HG03565 (cell line): ENCODE results near the gene SPECC1L.

Source experiments
- ATAC-seq: cut with Tn5 transposase; IDR thresholded peaks from one replicate; pipeline ENCODE4 v1.9.1; 2021; ENCODE audit warnings: mild to moderate bottlenecking, moderate library complexity; ENCODE audit not compliant: unreplicated experiment

SPECC1L gene

DNA sequence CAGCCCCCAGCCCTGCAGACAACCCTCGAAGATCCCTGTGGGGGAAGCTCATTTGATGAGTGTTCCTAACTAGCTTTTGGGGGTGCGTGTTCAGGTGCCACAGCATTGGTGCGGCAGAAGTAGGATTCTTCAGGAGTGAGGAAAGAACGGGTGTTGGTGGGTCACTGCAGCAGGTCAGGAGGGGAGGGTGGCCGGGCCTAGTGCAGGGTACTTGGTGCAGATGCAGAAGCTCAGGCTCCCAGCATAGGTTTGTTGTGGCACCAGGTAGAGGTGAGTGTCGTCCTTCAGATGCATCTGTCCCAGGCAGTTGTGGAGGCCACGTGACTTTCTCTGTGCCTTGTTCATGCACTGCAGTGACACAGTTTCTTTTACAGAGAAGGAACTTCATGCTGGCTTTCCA lies 141.6 kb downstream of the SPECC1L start:
- ATAC-seq, result no peak

DNA sequence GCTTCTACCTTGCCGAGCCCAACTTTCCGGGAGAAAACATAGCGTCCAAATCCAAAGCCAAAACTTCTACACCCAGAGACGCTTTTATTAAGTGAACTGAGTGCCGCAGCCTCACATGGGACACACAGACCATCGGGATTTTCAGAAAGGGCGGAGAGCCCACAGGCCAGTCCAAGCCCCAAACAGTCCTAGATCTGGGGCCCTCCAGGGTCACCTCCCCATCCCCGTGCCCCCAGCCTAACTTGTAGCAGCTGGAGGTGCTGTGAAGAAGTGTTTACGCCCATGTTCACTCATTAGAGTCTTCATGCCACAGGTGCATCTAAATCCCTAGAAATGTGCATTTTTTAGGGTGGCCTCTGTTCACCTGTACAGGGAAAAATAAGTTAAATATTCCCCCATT lies 142.6 kb downstream of the SPECC1L start:
- no peak for ATAC-seq

DNA sequence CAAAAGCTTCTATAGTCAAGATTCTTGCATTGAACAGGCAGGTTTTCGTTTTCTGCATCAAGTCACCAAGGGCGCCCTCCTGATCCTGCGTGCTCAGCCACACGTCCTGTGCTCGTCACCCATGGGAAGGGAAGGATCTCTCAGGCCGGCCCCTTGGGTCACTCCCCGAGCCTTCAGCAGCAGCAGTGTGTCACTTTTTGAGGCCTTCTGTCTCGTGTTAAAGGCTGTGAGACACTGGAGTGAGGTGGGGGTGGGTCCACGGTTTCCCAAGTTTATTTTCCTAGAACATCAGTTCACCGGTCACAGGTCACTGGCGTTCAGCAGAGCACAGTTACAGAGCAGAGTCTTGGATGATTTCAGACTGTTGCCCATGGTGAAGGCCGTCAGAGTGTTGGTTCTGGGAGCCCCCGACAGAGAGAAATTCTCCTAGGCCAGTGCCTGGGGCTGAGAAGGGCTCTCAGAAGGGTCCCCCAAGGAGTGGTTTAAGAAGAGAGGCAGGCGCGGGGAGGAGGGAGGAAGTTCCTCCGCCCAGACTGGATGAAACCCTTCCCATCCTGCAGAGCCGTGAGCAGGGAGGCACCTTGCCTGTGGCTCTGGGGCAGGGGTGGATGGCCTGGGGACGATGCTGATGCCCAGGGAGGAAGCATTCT lies 143.2 kb downstream of the SPECC1L start:
- no peak for ATAC-seq

DNA sequence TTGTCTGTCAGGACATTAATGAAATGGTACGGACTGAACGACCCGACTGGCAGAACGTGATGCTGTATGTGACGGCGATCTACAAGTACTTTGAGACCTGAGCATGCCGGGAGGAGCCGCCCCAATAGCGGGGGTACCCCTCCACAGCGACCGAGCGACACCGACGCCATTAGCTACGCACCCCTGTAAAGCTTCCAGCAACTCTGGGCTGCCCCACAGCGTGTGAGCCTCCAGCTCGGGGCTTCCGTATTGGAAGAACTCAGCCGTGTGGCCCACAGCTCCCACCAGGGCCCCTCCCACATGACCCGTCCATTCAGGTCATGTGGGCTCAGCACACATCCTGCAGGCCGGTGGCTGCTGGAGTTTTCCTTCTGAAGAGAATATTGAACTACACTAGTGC lies 143.9 kb downstream of the SPECC1L start:
- no peak for ATAC-seq

DNA sequence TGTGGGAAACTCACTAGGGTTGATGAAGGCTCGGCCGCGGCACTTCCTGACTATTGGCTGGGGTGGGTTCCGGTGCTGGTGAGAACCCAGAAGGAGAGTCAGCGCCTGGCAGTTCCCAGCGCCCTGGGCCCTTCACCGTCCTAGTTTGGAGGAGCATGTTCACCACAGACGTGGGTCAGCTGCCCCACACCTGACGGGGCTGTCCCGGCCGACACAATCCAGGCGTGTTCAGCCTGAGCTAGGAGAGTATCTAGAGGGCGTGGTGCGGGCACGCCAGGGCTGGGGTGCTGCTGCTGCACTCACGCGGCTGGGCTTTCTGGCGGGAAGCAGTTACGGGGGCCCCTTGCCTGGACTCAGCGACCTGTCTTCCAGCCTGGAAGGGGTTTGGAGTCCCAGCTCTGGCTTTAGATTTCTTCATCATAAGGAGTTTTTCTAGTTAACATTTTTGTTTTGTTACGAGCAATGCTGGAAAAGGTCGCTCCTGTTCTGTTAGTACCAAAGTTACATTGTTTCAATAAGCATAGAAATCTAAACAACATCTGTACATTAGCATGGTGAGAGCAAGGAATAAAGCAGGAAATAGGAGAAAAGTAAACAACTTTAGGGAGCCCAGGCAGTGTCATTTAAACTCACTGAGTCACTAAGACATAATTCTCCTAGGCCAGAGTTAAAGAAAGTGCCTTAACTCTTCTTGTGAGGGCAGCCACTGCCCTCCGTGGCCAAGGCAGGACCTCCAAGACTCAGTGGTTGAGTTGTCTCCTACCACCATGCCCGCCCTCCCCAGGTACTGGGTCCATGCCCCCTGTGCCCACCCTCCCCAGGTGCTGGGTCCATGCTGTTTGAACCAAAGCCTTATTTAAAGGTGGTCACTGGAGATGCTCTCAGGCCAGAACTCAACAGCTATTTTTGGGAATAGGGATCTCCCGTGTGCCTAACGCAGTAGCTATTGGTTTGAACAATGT lies 144.6 kb downstream of the SPECC1L start:
- no peak for ATAC-seq

DNA sequence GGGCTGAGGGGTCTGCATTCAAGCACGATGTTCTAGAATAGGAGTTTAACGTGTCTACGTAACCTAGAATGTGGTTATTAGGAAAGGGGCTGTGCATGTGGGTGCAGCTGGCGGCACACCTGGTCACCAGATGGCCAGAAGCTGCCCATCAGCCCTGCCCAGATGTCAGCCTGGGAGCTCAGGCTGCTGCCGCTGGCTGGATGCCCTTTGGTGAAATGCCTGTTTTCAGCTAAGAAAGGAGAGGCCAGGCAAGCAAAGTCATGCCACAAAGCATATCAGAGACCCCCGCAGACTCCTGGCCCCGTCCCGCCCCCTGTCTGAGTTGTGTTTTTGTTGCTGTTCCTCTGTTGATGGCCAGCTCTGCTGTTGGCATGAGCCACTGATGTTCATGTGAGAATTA lies 145.5 kb downstream of the SPECC1L start:
- no peak for ATAC-seq

DNA sequence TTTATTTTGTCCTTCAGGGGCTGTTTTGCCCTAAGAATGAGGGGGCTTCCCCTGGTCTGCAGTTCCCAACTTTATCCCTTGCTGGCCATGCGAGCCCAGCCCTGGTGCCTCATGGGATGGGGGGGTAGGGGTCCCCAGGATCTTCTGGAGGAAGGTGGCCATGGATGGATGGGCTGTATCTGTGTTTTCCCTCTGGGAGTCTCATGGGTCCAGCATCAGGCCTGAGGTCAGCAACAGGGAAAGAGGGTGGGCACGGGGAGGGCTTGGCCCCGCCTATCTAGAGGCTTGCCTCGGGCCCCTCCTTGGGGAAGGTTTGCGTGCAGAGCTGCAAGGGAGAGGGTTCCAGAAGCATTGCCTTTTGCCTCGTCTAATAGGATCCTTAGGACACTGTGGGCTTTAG lies 146.0 kb downstream of the SPECC1L start:
- ATAC-seq, result no peak

DNA sequence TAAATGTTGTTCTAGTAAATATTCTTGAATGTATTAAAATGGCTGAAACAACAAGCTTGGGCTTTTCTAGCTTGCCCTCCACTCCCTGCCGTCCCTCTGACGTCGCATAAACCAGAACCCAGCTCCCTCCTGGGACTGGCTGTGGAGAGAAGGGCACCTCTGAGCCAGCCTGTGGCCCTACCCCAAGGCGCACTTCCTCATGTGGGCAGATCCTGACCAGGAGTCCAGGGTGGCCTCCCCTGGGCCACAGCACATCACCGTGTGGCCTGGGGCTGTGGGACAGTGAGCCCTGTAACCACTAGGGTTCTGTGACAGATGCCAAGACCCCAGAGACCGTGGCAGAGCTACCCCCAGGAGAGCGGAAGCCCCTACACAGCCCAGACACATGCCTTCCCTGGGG lies 146.6 kb downstream of the SPECC1L start:
- ATAC-seq, result no peak

DNA sequence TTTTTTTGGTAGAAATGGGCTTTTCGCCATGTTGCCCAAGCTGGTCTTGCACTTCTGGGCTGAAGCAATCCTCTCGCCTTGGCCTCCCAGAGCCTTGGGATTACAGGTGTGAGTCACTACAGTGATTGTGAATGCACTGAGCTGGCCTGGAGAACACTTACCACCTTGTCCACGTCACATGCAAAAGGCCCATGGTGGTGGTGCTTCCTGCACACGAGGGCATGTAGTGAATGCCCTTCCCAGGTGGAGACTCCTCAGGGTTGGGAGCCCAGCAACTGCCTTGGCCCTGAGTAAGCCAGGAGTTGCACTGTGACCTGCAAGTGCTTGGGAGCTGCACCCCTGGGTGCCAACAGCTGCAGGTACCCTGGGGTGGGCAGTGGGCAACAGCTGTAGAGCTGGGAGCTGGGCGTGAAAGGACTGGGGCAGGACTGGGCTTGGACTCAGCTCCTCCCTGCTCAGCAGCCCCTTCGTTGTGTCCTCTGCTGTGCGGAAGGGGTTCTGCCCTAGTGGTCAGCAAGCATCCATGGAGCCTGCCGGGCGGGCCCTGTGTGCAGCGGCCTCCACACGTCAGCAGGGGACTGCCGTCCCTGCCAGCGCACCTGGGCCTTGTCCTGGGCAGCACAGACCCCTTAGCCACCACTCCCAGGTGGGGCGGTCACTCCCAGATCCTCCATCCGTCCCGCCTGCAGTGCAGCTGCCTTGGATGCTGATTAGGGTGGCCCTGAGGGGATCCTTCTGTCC lies 147.4 kb downstream of the SPECC1L start:
- ATAC-seq, result no peak

DNA sequence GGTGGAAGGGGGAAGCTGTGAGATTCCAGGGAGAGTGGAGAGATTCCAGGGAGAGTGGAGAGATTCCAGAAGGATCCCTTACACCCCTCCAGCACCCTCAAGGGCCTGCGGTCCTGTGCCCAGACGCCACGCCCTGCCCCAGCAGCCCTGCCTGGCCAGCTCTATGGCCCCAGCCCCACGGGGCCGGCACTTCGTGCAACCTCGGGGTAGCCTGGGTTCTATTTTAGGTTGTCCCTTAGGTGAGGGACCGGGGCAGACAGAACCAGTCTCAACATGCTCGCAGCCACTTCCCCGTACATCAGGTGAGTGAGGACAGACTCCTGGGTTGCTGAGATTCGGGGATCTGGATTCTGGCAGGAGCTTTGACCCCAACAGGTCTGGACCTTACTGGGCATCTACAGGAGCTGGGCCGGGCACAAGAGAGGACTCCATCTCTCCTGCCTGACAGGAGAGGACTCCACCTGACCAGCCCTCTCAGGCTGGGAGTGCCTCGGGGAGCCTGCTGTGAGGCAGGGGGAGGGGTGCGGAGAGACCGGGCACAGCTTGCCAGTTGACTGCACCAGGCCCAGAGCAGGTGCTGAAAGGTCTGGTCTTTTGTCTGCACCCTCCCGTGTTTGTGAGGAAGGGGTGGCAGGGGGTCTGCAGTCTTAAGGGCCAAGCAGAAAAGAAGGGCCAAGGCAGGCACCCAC lies 148.3 kb downstream of the SPECC1L start:
- no peak for ATAC-seq

DNA sequence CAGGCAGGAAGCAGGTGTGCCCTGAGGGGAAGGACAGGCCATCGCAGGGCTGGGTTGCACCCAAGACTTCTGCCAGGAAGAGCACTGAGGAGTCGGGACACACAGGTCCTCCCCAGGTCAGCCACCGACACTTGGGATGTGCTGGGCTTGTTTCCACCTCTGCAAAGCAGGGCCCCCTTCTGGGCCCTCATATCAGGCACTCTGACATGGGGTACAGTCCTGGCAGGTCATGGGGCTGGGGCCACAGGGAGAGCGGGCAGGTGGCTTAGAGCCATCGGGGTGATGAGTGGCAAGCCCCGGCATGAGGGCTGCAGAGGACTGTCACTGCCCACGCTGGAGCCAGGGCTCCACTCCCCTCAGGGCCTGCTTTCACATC lies 148.8 kb downstream of the SPECC1L start:
- no peak for ATAC-seq

DNA sequence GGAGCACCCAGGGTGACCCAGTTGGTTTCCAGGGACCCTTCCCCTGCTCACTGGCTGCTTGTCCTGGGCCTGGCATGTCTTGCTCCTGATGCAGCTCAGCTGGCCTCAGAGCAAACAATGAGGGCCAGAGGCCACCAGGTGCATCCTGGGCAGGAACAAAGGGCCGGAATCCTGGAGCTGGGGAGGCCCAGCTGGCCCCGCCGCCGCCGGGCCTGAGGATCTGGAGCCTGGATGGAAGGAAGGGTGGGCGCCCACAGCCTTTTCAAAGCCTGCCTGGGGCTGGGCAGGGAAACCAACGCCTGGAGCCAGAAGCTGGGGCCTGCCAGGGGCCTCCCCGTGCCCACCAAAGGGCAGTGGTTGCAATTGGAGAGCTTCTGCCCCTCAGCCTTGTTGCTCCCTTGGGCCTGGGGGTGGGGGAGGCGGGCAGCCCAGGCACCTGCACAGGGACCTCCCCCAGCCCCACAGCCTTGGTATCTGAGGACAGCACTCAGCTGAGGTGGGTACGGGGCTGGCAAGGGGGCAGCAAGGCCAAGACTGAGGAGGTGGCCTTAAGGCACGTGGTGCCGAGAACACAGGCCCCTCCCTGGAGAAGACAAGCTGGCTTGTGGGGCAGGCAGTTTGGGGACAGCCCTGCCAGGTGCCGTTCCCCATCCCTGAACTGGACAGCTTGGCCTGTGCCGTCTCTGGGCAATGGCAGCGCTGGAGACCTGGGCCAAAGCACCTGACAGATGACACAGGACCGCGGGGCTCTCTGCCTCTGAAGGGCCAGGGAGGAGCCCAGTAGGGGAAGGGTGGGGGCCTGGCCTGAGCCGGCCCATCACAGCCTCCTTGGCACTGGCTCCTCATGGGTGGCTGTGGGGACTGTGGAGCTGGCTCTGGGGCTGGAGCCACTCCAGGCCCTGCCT lies 149.7 kb downstream of the SPECC1L start:
- no peak for ATAC-seq

DNA sequence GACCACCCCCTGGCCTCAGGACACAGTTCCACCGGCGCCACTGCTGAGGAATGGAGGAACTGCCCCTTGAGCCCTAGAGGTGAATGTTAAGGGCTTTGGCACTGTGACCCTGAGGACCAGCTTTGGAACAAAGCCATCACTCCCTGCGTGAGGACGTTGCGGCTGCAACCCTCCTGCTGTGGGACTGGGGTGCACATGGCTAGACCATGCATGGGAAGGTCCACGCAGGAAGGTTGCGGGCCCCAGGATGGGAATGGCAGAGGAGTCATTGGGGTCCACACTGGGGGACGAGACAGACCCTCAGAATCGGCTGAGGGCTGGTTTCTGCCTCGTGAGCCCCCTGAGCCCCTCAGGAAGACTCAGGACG lies 150.3 kb downstream of the SPECC1L start:
- ATAC-seq, result no peak

DNA sequence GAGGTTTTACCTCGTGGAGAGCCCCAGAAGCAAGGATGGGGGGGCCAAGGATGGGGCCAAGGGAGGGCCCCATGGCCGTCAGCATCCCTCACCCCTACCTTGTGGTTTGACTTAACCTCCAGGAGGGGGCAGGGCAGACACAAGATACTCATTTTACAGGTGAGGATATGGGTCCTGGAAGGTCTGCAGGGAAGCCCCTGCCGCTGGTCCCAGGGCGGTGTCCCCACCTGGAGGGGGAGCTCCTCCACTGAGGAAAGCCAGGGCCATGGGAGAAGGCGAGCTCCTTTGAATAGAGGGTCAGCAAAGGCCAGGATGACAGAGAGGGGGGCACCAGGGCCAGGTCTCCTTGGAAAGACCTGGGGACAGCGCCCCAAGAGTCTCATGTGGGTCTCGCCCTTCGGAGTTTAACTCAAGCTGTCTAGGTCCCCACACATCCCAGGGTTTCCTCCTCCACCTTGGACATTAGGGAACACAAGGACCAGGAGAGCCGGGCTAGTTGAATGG lies 150.8 kb downstream of the SPECC1L start:
- no peak for ATAC-seq

DNA sequence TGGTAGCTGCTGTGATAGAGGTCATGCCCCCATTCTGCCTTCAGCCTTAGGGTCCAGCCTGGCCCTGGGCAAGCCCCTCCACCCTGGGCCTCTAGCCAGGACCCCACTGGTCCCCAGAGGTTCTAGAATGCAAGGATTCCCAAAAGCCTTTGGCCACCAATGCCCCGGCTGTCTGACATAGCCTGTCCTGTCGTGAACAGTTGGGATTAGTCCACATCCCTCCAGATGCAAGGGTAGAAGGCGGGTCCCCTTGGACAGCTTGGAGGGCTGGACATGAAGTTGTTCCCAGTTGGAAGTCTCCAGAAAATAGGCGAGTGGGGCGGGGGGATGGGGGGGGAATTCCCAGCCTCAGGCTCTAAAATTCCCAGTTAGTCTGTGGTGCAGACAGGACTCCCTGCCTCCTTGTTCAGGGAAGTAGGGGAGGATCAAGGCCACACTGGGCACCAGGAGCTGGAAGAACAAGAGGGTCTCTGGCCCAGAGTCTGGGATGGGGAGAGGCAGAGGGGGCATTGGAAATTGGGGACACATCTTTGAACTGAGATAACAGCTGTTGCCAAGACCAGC lies 151.6 kb downstream of the SPECC1L start:
- no peak for ATAC-seq

DNA sequence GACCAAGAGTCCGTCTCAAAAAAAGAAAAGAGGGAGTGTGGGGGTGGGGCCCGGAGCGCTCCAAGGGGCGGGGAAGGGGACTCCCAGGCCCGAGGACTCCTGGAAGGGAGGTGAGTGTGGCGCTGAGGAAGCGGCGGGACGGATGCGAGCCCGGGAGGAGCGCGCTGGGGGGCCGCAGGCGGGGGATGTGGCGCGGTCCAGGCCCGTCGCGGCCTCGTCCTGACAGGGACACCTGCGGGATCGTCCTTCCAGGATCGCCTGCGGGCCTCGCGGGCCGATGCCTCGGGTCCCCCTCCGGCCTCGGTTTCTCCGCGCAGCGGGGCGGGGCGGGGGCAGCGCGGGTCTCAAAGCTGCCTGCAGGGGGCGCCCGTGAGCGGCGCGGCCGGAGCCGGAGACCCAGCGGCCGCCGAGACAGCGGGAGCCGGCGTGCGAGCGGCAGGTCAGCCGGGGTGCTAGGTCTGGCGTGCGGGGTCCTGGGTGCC lies 152.9 kb downstream of the SPECC1L start:
- no peak for ATAC-seq

DNA sequence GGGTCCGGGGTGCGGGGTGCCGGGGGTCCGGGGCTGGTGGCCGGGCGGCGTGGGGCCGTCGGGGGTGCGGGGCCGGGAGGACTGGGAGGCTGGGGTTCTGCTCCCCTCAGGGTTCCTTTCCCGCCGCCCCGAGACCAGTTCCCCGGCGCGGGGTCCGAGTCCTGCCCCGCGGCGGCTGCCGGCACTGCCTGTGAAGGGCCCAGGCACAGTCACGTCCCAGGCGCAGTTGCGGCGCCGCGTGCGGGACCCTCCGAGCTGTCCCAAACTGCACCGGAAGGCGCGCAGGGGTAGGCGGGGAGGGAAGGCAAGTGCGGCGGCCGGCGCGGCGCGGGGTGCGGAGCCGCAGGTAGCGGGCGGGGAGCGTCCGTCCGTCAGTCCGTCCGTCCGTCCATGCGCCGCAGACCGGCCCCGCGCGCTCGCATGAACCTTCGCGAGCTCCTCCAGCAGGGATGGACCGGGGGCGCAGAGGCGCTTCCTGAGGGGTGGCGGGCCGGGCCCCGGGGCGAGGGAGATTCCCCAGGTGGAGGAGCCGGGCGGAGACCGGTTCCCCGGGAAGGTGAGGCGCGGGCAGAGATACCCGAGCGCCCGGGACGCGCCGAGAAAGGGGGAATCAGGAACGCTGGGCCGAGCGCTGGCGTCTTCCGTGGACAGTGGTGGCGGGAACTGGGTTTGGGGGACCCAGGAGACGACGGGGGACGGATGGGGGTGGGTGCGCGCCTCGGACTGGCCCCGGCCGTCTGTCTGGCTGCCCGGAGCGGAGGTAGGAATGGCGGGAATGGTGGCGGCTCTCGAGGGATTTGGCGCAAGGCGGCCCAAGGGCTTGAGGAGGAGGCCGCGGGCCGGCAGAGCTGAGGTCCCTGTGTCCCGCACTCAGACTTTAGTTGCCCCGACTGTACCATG lies 153.6 kb downstream of the SPECC1L start:
- ATAC-seq, result no peak
